HG02610 (cell line): ENCODE data around the gene PDXK.

Experiments used
- ATAC-seq: cut with Tn5 transposase; IDR thresholded peaks from one replicate; pipeline ENCODE4 v1.9.1; 2021; ENCODE audit warnings: mild to moderate bottlenecking, moderate library complexity; ENCODE audit not compliant: unreplicated experiment

The PDXK gene

DNA sequence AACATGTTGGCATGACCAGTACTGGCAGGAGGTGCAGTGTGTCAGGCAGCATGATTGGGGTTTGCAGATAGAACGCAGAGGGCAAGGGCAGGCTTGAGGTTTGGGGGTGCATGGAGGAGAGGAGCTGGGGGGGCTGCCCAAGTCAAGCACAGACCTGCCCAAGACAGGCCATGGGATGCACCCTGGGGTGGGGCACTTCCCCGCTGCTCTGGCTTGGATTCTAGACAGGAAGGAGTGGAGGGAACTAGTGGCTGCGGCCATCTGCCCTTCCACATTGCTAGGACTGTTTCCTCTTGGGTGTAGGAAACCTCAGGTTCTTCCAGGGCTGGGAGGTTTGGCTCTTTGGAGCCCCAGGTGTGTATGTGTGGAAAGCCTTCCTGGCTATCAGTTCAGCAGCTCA is 3.0 kb downstream of the PDXK start:
- ATAC-seq = no peak

- ATAC-seq = no peak
Measured at GRCh38 chr21:43723648-43724047, 4.7 kb downstream of the PDXK start.

GRCh38 chr21:43726686-43727518 is 8.0 kb downstream of the PDXK start:
- no peak for ATAC-seq

DNA sequence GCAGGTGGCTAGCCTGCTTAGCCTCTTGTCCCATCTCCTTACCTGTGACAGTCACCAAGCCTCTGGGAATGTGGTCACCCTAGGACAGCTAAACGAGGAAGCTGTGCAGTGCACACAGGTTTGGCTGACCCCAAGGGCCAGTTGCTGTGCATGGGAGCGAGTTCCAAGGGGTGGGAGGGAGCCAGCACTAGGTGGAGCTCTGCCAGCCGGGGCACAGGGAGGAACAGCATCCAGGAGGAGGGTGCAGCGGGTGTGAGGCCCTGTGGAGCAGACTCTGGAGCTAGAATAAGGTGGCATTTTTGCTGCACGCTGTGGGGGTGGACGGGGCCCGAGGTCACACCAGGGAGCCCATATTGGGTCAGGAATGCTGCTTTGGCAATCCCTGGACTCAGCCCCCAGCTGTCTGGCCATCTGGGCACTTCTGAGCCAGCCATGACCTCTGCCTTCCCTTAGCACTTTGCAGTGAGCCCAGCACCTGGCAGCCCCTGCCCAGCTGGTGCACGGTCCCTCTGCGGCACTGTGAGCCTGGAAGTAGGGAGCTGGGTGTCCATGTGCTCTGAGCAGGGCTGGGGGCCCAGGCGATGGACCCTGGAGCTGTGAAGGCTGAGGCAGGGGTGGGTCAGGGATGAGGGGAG is 8.7 kb downstream of the PDXK start:
- ATAC-seq = no peak

GRCh38 chr21:43728154-43728466 is 9.2 kb downstream of the PDXK start:
- ATAC-seq = no peak

GRCh38 chr21:43728467-43729390 is 9.8 kb downstream of the PDXK start:
- peak; percentile 70 for ATAC-seq

- ATAC-seq = no peak
Measured at GRCh38 chr21:43731476-43731875, 12.5 kb downstream of the PDXK start.

DNA sequence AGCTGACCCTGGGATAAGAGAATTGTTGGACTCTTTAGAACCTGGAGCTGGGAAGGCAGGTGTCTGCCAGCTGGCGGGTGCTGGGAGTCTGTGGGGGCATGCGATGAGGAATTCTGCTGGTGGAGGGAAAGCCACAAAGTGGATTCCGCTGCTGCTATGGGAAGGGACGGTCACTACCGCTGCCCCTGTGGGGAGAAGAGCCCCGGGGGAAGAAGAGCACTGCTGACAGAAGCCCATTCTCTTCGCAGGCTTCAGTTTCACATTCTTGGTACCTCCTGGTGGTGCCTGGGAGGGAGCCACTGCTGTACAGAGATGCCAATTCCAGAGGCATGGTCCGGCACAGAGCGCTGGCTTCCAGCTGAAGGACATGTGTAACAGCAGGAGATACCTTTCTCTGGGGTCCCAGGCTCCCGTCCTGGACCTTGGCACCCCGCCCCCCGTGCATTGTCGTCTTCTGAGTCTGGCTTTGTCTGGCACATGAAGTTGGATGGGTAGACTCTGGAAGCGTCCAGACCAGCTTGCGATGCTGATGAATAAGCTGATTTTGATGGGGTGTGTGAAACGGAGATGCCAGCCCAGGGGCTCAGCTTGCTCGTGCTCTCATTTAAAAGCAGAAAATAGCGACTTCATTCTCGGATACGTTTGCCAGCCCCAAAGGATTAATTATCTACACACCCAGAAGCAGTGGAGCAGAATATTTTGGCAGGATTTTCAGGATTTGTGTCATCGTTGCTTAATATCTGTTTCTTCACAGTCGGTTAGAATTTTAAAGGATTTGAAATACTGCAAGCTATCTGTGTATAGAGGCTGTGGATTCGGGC is 13.2 kb downstream of the PDXK start:
- ATAC-seq = no peak

GRCh38 chr21:43733060-43733459 is 14.1 kb downstream of the PDXK start:
- ATAC-seq = no peak

DNA sequence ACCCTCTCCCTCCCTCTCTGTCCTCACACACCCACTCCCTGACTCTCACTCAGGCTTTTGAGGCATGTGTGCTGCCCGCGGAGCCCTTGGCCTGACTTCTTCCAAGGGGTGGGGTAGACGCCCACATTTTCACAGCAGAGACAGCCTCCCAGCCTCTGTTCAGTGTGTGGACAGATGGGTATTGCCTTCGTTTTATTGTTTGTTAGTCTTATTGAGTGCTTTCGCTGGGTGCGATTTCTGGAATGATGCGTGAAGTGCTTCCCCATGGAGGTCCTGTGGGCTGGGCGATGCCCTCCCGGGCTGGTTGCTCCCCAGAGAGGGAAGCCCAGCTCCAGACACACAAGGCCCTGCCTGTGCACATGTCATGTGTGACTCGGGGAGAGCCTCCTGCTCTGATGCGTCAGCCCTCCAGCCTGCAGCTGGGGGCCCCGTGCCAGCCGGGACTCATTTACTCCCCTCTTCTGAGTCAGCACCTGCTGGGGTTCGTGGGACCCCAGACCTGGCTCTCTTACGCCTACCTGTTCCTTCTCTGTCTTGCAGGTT is 14.7 kb downstream of the PDXK start:
- no peak for ATAC-seq

GRCh38 chr21:43734131-43734927 is 15.4 kb downstream of the PDXK start:
- ATAC-seq = no peak

DNA sequence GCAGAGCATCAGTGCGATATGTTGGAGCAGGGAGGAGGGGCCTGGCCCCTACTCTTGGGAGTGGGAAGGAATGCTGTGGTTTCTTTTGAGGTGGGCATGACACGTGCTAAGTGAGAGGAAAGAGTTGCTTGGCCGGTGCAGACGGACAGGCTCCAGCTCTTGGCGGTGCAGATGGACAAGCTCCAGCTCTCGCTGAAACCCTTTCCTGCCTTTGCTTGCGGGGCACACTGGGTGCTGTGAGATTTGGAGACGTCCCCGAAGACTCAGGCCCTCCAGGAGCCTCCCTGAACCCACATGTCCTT is 15.9 kb downstream of the PDXK start:
- no peak for ATAC-seq

- ATAC-seq = no peak
Measured at GRCh38 chr21:43735236-43736091, 16.5 kb downstream of the PDXK start.

DNA sequence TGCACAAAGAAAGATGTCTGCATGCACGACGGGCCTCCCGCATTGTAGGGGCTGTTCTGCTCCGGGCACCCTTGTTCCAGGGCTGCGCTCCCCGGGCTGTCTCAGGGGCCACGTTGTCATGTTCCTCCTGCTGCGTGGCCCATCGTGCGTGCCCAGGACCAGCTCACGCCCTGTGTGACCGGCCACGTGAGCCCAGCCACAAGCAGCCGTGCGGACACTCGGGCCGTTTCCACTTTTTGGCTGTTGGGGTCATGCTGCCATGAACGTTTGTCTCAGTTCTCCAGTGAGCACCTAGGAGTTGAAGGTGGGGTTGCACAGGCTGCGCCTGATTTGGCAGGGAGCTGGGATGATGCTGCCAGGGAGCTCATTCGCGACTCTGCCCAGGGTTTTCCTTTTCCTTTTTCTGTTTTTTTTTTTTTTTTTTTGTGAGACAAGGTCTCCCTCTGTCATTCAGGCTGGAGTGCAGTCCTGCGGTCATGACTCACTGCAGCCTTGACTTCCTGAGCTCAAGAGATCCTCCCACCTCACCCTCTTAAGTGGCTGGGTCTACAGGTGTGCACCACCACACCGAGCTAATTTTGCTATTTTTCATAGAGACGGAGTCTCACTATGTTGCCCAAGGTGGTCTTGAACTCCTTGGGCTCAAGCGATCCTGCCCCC is 17.4 kb downstream of the PDXK start:
- no peak for ATAC-seq

- no peak for ATAC-seq
Measured at GRCh38 chr21:43737158-43737950, 18.4 kb downstream of the PDXK start.

DNA sequence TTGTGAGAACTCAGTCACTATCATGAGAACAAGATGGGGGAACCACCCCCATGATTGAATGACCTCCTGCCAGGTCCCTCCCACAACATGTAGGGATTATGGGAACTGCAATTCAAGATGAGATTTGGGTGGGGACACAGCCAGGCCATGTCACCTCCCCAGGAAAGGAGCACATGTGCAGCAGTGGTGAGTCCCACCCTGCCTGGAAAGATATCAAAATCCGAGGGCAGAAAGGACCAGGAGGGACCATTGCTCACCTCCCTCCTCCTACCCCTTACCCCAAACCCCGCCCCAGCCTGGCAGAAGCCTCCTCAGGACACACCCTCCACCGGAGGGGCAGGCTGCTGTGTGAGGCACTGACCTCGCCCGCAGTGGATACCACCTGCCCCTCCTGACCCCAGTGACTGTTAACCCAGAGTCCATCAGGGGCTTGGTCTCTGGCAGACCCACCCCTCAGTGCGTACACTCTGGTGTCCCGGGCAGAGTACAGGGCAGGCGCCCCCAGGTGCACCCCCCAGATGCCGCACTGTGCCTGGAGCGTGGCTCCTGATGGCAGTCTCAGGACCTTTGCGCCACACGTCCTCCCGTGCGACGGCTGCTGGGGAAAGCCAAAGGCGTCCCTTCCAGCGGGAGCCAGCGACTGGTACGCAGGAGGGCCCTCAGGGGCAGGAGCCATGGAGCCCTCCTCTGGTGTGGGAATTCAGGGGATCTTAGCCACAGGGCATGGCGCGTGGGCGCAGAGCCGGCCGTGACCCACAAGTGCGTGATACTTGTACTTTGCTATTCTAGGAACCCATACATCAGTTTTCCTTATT is 20.9 kb downstream of the PDXK start:
- no peak for ATAC-seq
